SK-N-SH (cell line): ENCODE results near the gene EPB41L5.

Experiments
- EZH2phosphoT487 ChIP-seq: fragments of 200-600 bp; sonication (generic); IDR thresholded peaks from 2 replicates; pipeline ENCODE4 v1.6.1; 2017; ENCODE audit warnings: low read depth, mixed run types, mild to moderate bottlenecking, antibody characterized with exemption, moderate library complexity, borderline replicate concordance
- FOXJ3 ChIP-seq: sonication (generic); formaldehyde crosslinking; IDR thresholded peaks from 2 replicates; pipeline ENCODE4 v1.5.1; 2020; ENCODE audit warnings: mild to moderate bottlenecking, missing genetic modification reagents
- MEF2A ChIP-seq: IDR thresholded peaks from 2 replicates; pipeline ENCODE4 v1.4.0; 2012; ENCODE audit warnings: low read depth, borderline replicate concordance
- POLR2AphosphoS5 ChIP-seq: IDR thresholded peaks from 2 replicates; pipeline ENCODE4 v1.6.1; 2012; ENCODE audit warnings: low read depth, low read length
- TF ChIP-seq, protein P1 (sequence below): fragments of 200-600 bp; sonication (generic); IDR thresholded peaks from 2 replicates; pipeline ENCODE4 v1.6.1; 2017; ENCODE audit warnings: antibody characterized with exemption, mild to moderate bottlenecking, moderate library complexity
- TF ChIP-seq, protein P2 (sequence below): IDR thresholded peaks from 2 replicates; pipeline ENCODE4 v1.4.0; 2012; ENCODE audit warnings: low read depth, borderline replicate concordance

DNA sequence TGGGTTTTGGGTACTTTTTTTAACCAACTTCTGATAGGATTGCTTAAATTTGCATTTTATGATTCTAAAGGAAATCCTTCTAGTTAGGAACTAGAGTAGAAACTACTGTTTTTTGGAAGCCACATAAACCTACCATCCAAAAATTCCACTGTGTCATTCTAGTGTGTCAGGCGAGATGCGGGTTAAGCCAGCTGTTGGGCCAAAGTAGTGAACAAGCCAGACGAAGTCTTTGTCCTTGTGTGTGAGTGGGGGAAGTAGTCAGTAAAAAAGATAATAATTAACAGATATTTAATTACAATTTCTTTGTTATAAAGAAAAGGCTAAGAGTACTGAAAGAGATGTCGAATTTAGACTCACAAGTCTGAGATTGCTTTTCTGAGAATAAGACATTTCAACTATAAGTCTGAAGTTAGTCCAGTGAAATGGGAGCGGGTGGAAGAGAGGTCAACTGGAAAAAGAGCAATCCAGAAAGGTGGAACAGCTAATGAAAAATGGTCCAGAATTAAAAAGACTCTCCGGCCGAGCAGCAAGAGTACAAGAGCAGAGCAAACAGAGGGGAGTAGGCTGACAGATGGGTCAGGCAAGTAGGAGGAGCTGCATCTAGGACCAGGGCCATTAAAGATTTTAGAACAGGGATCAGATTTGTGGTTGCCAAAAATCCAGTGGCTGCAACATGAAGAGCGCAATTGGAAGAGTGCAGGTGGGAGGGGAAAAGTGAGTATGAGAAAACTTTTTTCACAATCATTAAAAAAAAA is 1.5 kb downstream of the EPB41L5 start:
- TF ChIP-seq, protein P1, sequence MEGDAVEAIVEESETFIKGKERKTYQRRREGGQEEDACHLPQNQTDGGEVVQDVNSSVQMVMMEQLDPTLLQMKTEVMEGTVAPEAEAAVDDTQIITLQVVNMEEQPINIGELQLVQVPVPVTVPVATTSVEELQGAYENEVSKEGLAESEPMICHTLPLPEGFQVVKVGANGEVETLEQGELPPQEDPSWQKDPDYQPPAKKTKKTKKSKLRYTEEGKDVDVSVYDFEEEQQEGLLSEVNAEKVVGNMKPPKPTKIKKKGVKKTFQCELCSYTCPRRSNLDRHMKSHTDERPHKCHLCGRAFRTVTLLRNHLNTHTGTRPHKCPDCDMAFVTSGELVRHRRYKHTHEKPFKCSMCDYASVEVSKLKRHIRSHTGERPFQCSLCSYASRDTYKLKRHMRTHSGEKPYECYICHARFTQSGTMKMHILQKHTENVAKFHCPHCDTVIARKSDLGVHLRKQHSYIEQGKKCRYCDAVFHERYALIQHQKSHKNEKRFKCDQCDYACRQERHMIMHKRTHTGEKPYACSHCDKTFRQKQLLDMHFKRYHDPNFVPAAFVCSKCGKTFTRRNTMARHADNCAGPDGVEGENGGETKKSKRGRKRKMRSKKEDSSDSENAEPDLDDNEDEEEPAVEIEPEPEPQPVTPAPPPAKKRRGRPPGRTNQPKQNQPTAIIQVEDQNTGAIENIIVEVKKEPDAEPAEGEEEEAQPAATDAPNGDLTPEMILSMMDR: no peak
- TF ChIP-seq, protein P2, sequence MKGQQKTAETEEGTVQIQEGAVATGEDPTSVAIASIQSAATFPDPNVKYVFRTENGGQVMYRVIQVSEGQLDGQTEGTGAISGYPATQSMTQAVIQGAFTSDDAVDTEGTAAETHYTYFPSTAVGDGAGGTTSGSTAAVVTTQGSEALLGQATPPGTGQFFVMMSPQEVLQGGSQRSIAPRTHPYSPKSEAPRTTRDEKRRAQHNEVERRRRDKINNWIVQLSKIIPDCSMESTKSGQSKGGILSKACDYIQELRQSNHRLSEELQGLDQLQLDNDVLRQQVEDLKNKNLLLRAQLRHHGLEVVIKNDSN: no peak
- no peak for TF ChIP-seq POLR2AphosphoS5
- TF ChIP-seq MEF2A: no peak
- no peak for TF ChIP-seq FOXJ3 (CRISPR knock-in tag)
- TF ChIP-seq EZH2phosphoT487: no peak
